Neural progenitor cell (in vitro differentiated cells): ENCODE measurements around the gene POU6F2.

Experiments
- EZH2 ChIP-seq: fragments of 200-600 bp; sonication (generic); IDR thresholded peaks from 2 replicates; pipeline ENCODE4 v1.6.1; 2017; ENCODE audit warnings: antibody characterized with exemption, mild to moderate bottlenecking, moderate library complexity
- TF ChIP-seq, protein P1 (sequence below): fragments of 200-600 bp; sonication (generic); IDR thresholded peaks from 2 replicates; pipeline ENCODE4 v1.5.1; 2017; ENCODE audit warnings: antibody characterized with exemption, mild to moderate bottlenecking

DNA sequence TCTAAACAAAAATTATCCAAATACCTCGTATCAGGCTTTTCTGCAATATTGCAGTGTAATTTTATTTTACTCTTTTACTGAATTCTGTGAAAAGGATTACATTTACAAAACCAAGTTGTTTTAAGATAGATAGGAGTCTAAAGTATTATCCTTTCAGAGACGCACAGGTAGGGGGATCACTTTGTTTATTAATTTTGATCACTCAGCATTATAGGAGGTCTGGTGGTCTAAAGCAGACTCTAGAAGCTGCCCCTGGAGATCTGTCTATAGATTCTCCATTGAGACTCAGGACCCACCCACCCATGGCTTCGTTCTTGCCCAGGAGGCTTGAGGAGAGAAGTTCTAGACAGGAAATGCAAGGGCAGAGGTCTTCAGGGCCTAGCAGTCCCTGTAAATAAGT, 365.1 kb downstream of the POU6F2 start:
- TF ChIP-seq, protein P1, sequence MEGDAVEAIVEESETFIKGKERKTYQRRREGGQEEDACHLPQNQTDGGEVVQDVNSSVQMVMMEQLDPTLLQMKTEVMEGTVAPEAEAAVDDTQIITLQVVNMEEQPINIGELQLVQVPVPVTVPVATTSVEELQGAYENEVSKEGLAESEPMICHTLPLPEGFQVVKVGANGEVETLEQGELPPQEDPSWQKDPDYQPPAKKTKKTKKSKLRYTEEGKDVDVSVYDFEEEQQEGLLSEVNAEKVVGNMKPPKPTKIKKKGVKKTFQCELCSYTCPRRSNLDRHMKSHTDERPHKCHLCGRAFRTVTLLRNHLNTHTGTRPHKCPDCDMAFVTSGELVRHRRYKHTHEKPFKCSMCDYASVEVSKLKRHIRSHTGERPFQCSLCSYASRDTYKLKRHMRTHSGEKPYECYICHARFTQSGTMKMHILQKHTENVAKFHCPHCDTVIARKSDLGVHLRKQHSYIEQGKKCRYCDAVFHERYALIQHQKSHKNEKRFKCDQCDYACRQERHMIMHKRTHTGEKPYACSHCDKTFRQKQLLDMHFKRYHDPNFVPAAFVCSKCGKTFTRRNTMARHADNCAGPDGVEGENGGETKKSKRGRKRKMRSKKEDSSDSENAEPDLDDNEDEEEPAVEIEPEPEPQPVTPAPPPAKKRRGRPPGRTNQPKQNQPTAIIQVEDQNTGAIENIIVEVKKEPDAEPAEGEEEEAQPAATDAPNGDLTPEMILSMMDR = no peak
- TF ChIP-seq EZH2 = no peak
